ENCODE measurements around the gene CGNL1.

Gene CGNL1

GRCh38 chr15:57456559-57456958 is 80.3 kb downstream of the CGNL1 start:
- DNase-seq (ENCODE audit: low spot score) = no peak

- no peak for DNase-seq (ENCODE audit: low spot score)
Measured at GRCh38 chr15:57457726-57458125, 81.4 kb downstream of the CGNL1 start.

DNA sequence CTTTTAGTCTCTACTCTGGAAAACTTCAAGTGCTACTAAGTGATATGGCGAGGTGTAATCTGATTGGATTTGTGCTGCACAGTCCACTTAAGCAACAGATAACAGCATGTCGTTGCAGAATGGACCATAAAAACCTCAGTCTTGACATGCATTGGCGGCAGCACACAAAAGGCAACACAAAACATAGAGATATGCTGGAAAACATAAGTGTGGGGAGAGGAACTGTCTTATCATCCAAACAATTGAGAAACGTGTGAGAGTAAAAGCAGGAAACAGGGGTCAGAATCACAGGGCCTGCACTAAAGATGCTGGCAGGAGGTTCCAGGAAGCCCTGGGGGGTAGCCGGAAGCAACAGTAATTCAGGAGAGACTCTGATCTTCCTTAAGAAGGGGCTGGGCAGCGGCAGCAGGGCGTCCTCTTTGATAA is 82.1 kb downstream of the CGNL1 start:
- DNase-seq (ENCODE audit: low spot score) = no peak

GRCh38 chr15:57460208-57460816 is 84.0 kb downstream of the CGNL1 start:
- peak; percentile 21 for DNase-seq (ENCODE audit: low spot score)

GRCh38 chr15:57461541-57461940 is 85.2 kb downstream of the CGNL1 start:
- no peak for DNase-seq (ENCODE audit: low spot score)

DNA sequence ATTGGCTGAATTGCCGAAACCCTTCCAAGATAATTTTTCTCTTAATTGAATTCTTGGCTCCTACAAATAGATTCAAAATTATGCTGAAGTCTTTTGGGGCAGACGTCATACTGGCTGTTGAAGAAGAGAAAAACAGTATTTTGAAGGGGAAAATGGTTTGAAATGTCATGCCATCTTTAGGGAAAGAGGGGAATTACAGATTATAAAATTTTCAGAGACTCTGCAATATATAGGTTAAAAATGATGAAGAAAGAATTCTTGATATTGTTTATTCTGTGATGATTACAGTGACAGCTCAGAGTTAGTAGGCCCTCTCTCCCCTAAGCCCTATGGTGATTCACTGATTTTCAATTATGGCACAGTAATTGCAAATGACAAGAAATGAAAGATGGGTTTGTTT is 86.1 kb downstream of the CGNL1 start:
- DNase-seq (ENCODE audit: low spot score) = peak; percentile 18

GRCh38 chr15:57463360-57463759 is 87.1 kb downstream of the CGNL1 start:
- DNase-seq (ENCODE audit: low spot score) = no peak

- no peak for DNase-seq (ENCODE audit: low spot score)
Measured at GRCh38 chr15:57464480-57464879, 88.2 kb downstream of the CGNL1 start.

DNA sequence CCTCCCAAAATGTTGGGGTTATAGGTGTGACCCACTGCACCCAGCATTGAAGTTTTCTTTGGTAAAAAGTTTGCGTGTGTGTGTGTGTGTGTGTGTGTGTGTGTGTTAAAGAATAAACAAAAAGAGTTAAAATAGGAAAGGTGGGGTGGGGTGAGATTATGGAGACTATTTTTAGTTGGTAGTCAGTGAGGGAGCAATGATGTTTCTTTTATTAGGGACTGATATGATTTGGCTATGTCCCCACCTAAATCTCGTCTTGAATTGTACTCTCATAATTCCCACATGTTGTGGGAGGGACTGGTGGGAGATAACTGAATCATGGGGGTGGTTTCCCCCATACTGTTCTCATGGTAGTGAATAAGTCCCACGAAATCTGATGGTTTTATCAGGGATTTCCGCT is 92.2 kb downstream of the CGNL1 start:
- DNase-seq (ENCODE audit: low spot score) = no peak

- DNase-seq (ENCODE audit: low spot score) = no peak
Measured at GRCh38 chr15:57470543-57470942, 94.2 kb downstream of the CGNL1 start.

GRCh38 chr15:57472861-57473260 is 96.6 kb downstream of the CGNL1 start:
- DNase-seq (ENCODE audit: low spot score) = no peak

- no peak for DNase-seq (ENCODE audit: low spot score)
Measured at GRCh38 chr15:57476533-57476975, 100.2 kb downstream of the CGNL1 start.

DNA sequence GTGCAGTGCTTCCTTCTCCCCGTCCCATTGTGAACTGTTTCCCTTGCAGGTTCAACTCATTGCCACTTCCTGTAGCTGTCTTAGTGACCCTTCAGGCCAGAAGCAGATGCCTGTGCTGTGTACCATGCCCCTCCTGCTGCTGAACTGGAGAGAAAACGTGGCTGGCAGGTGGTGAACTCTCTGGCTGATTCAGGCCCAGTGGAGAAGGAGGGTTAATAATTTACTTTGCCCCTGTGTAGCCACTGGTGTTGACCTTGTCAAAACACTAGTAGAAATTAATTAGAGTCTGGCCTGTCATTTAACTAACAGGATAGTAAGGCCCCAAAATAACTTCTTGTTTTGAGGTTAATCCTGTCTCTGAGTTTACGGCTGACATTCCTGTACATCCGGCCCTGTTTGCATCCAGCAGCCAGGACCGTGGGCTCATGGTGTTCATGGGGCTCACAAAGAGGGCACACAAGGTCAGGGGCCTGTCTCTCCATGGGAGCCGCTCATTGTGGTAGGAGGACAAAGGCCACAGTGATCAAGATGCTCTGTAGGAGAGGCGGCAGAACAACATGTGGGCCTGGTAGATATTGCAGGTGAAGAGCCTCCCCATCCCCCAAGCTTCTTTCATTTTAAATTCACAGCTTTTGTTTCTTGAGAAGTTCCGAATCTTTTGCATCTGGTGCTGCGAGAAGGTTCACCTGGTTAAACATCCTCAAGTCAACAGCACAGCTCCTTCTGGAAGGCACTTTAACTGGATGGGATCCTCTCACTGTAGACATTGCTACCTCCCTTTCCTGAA is 101.6 kb downstream of the CGNL1 start:
- DNase-seq (ENCODE audit: low spot score) = no peak

DNA sequence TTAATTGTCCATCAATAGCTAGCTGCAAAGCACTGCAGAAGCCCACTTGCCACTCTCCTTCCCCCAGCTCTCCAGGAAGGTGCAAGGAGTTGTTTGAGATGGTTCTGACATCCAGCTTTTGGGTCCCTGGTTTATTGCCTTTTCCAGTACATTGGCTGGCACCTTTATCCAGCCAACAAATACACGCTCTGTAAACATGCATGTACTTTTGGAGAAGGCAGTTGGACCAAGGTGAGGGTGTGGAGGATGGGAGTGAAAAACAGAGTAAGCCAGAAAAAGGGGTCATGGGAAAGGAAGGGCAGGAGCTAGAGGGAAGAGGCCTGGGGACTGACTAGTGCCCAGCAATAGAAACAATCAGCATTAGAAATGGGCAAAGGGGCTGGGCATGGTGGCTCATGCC is 102.7 kb downstream of the CGNL1 start:
- no peak for DNase-seq (ENCODE audit: low spot score)

DNA sequence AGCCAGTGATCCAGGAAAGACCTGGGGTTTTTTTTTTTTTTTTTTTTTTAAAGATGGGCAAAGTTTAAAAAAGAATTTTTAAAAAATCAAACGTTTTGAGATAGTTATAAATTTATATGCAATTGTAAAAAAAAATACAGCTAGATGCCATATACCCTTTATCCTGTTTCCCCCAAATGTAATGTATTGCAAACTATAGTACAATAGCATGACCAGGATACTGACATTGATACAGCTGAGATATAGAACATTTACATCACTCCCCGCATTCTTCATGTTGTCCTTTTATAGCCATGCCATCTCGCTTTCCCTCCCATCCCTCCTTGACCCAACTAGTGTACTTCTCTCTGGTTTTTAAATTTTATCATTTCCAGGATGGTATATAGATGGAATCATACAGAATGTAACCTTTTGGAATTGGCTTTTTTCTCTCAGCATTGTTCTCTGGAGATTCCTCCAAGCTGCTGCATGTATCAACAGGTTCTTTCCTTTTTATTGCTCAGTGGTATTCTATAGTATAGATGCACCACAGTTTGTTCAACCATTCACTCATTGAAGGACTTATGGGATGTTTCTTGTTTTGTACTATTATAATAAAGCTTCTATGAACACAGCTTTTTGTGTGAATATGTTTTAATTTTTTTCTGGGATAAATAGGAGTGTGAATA is 104.9 kb downstream of the CGNL1 start:
- DNase-seq (ENCODE audit: low spot score) = no peak

DNA sequence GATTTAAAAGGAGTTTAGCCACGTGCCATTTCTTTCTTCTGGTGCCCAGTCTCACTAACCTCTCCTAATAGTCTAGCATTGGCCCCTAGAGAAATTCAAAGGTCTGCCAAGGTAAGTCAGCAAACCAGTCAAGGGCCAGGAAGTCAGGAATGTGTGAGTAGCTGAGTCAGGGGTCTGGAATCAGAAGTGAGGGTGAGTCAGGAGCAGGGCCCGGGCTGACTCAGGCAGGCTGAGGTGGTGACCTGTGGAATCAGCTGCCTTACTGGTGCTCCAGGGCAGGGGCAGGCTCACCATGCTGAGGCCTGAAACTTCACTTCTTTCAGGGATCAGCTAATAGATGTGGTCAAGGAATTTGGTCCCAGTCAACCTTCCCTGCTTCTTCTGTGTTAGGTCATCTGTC is 109.6 kb downstream of the CGNL1 start:
- no peak for DNase-seq (ENCODE audit: low spot score)

DNA sequence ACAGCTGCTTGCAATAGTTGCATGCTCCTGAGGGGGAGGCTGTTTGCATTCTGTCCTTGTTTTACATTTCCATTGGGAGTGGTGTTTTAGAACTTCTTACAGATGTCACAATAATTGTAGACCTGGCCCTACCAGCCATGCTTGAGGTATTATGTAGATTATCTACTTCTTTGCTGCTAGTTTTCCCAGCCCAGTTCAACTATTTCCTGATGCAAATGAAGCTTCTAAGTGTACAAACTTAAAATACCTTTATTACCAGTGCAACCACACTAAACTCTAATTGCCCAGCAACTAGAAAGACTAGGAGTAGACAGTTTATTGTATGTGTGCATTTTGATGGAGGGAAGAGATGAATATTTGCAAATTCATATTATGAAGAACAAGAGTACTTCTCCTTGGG is 110.5 kb downstream of the CGNL1 start:
- no peak for DNase-seq (ENCODE audit: low spot score)

DNA sequence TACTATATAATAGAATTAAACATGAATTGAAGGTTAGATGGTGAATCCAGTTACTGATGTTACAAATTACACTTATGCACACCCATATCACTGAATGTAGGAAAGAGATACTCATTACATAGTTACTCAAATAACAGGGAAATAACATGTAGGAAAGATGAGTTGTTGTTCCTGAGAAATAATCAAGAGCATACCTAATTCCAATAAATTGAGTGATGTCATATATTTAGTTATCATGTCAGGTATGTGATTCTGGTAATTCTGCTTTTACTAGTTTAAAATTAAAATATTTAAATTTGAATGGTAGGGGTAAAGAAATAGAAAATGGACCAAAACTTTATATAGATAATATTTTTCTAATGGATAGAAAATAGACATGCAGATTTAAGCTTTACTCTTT is 112.8 kb downstream of the CGNL1 start:
- DNase-seq (ENCODE audit: low spot score) = no peak

DNA sequence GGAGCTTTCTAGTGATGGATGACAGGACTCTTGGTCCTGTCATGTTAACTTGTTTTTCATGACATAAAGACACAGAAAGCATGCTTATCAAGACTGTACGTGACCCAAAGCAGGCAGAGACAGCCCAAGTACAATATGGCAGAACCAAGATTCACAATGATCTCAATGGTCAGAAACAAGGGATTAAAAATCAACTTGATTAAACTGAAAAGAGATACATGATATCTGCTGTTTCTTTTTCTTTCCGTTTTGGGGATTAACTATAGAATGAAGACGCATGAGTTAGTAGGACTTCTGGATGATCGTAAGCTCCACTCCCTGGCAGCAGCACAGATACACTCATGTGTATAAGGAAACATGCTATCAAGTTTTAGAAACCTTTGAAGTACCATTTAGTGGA is 117.0 kb downstream of the CGNL1 start:
- DNase-seq (ENCODE audit: low spot score) = no peak

DNA sequence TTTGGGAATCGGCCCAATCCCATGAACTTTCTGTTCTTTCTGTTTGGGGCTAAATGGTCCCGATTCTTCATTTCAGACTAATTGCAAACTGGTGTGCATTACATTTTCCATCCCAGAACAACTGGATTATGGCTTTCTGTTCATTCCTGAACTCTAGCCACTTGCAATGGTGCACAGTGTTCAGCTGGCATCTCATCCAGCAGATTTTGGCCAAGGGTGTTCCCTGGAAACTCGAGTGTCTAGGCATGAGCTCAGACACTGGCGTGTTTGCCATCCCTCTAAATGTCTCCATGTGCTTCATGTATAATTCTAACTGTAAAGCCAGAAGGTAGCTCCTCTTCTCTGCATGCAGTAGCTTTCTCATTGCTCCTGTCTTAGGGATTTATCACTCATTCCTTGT is 118.3 kb downstream of the CGNL1 start:
- no peak for DNase-seq (ENCODE audit: low spot score)

DNA sequence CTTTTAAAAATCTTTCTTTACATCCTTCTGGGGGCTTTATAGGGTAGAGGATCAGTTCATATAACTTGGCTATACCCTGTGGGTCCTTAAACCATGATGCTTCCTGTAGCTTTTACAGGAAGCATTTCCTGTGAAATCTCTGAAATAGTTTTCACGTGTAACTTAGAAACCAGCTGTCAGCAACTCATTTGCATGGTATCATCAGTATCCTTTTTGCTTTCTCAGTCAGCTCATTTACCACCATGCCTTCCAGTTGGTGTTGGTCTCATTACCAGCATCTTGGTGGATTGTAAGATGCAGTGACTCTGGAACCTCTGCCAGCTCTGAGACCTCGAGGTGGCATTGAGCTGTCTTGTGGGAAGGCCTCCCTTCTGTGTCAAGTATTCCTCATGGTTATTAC is 118.7 kb downstream of the CGNL1 start:
- DNase-seq (ENCODE audit: low spot score) = peak; percentile 4

GRCh38 chr15:57495554-57496165 is 119.4 kb downstream of the CGNL1 start:
- DNase-seq (ENCODE audit: low spot score) = no peak

DNA sequence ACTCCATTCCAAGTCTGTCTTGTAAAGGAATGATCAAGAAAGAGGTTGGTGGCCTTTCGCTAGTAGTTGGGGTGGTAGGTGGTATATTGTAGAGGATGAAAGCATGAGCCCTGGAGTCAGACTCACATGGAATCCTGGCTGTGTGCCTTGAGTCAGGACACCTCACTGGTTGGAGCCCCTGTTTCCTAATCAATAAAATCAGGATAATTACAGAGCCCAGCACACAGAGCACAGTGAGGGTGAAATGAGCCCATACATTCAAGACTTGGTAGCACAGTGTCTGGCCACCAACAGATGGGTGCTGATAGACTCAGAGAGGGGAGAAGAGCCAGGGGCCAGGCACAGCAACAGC is 120.3 kb downstream of the CGNL1 start:
- DNase-seq (ENCODE audit: low spot score) = no peak

All from NAMALWA (cell line).